DOHH2 (cell line): ENCODE measurements around the gene MAST2.

Experiments
- EZH2phosphoT487 ChIP-seq: fragments of 200-600 bp; sonication (generic); IDR thresholded peaks from 2 replicates; pipeline ENCODE4 v1.6.1; 2017; ENCODE audit warnings: borderline replicate concordance, mild to moderate bottlenecking, antibody characterized with exemption, low read length, moderate library complexity, mixed read lengths
- TF ChIP-seq, protein P1 (sequence below): fragments of 200-600 bp; sonication (generic); IDR thresholded peaks from one replicate; pipeline ENCODE4 v1.5.1; 2014; ENCODE audit warnings: antibody characterized with exemption, mild to moderate bottlenecking, low read depth, low read length; ENCODE audit not compliant: poor library complexity, severe bottlenecking

DNA sequence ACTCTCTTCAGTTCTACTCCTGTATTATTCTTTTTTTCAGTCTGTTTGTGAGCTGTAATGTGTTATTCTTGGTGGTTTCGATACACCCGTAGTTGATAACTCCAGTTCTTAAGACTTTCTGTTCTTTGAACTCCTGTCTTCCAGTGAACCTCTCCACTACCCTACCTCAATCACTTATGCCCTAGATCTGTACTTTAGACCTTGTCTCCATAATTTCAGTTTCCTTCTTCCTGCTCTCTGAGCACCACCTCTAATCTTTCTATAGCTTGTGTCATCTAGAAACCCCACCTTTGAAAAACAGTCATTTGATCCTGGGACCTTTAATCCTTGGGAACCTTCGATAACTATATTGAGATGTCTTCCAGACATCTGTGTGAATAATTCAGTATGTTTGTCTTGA lies 169.7 kb downstream of the MAST2 start:
- TF ChIP-seq, protein P1, sequence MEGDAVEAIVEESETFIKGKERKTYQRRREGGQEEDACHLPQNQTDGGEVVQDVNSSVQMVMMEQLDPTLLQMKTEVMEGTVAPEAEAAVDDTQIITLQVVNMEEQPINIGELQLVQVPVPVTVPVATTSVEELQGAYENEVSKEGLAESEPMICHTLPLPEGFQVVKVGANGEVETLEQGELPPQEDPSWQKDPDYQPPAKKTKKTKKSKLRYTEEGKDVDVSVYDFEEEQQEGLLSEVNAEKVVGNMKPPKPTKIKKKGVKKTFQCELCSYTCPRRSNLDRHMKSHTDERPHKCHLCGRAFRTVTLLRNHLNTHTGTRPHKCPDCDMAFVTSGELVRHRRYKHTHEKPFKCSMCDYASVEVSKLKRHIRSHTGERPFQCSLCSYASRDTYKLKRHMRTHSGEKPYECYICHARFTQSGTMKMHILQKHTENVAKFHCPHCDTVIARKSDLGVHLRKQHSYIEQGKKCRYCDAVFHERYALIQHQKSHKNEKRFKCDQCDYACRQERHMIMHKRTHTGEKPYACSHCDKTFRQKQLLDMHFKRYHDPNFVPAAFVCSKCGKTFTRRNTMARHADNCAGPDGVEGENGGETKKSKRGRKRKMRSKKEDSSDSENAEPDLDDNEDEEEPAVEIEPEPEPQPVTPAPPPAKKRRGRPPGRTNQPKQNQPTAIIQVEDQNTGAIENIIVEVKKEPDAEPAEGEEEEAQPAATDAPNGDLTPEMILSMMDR: no peak
- no peak for TF ChIP-seq EZH2phosphoT487
